ENCODE results near the gene QSOX1. TPM values are rescaled to one million over a fixed set of nuclear protein-coding genes. Genes with fewer than 3 reads are reported as not detected.

Gene QSOX1
- total RNA-seq, 1 donor = 128 TPM

DNA sequence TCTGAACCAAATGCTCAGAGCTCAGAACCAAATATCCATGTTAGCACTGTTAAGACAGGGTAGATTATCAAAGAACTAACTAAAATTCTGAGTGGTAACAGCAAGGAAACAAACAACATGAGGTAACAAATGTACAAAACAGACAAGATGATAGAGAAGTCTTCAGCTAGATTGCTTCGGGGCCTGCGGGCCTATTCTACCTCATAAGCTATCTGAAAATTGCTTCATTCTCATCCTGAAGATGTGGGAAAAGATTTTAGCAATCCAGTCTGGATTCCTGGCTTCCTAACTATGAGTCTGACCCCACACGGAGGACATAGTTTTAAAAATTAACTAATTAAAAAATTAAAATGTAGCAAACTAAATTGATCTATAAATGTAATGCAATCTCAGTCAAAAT is 9.2 kb upstream of the QSOX1 start:
- H3K4me3 ChIP-seq (ENCODE audit: low read depth, low read length) = no peak overlapping the region
- TF ChIP-seq CTCF (IDR thresholded peaks at IDR 0.05; ENCODE audit: insufficient read depth, low read depth, low read length) = no peak
- DNase-seq (ENCODE audit: low read depth) = no peak

DNA sequence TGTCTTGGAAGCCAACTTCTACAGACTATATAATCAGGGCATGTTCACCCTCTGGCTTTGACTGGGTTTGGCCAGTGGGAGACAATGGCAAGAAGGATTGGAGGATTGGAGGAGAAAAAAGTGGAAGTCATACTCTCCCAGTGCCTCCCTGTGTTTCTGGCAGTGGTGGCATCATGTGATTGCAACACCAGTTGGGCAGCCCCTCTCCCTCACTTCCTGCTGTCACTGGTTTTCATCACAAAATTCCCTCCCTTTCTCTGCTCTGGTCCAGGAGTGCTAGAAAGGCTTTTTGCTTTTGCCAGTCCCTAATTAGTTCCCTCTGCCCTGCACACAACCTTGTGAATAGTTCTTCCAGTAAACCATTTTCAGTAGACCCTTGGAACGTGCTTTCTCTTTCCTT is 3.7 kb upstream of the QSOX1 start:
- DNase-seq (ENCODE audit: low read depth) = peak; percentile 70
- H3K4me3 ChIP-seq (ENCODE audit: low read depth, low read length) = no peak overlapping the region
- no peak for TF ChIP-seq CTCF (IDR thresholded peaks at IDR 0.05; ENCODE audit: insufficient read depth, low read depth, low read length)

GRCh38 chr1:180151508-180151907 is 3.2 kb upstream of the QSOX1 start:
- no peak overlapping the region for H3K4me3 ChIP-seq (ENCODE audit: low read depth, low read length)
- TF ChIP-seq CTCF (IDR thresholded peaks at IDR 0.05; ENCODE audit: insufficient read depth, low read depth, low read length) = no peak
- DNase-seq (ENCODE audit: low read depth) = peak; percentile 69

DNA sequence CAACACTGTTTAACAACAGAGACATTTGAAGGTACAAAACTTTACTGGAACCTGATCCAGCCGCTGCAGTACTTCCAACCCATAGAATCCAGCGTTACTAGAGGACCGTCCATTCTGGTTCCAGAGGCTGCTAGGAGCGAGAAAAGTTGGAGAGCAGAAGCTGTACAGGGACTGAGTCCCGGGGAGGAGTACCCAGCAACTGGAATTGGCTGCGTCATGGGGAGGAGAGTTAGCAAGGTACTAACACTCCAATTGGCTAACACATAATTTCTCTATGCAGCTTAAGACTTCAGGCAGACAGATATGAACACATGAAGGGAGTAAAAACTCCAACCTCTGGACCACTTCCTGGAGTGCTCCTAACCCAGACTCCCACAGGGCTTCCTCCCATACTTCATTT is 2.1 kb upstream of the QSOX1 start:
- DNase-seq (ENCODE audit: low read depth) = no peak
- no peak overlapping the region for H3K4me3 ChIP-seq (ENCODE audit: low read depth, low read length)

DNA sequence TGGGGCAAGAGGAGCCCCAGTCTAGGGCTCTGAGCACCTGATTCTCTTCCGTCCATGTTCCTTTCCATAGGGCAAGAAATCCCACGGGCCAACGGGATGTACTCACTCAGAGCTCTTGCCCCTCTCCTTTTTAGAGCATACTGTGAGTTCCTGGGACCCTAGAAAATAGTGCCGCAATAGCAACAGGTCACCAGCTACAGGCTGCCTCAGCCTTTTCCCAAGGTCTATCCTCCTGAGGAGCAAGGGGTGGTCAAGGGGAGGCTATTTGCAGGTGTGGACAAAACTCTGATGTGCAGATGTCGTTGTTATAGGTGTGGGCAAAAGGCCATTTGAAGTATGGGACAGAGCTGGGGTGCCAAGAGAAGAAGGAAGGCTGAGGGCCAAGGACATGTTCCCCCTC is 1.6 kb upstream of the QSOX1 start:
- no peak for DNase-seq (ENCODE audit: low read depth)
- TF ChIP-seq CTCF (IDR thresholded peaks at IDR 0.05; ENCODE audit: insufficient read depth, low read depth, low read length) = no peak

More for the DNA sequence above, 2.1 kb upstream of the QSOX1 start:
- TF ChIP-seq CTCF (IDR thresholded peaks at IDR 0.05; ENCODE audit: insufficient read depth, low read depth, low read length) = no peak

GRCh38 chr1:180154003-180154324 is 705 bp upstream of the QSOX1 start:
- TF ChIP-seq CTCF (IDR thresholded peaks at IDR 0.05; ENCODE audit: insufficient read depth, low read depth, low read length) = no peak
- no peak for DNase-seq (ENCODE audit: low read depth)
- H3K4me3 ChIP-seq (ENCODE audit: low read depth, low read length) = peak overlapping the region; percentile 79

More for the DNA sequence above, 1.6 kb upstream of the QSOX1 start:
- no peak overlapping the region for H3K4me3 ChIP-seq (ENCODE audit: low read depth, low read length)

DNA sequence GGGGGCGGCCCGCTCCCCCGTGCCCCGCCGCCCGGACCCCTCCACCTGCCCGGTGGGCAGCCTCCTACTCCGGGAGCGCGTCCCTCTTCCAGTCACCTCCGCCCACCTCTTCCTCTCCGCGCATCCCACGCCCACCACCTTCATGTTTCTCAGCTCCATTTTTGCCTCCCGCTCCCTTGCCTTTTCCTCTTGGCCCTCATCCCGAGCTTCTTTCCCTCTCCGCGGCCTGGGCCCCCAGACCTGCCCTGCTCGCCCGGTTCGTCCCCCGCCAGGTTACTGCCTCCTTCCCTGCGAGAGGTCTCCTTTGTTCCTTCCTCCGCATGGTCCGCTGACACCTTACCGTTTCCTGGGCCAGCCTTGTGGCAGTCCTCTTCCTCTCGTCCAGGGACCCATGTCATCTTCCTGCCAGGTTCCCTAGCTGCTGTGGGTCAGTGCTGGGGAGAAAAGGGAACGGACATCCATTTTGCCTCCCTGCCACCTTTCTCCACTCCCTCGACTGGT is 563 bp downstream of the QSOX1 start:
- no peak for DNase-seq (ENCODE audit: low read depth)
- TF ChIP-seq CTCF (IDR thresholded peaks at IDR 0.05; ENCODE audit: insufficient read depth, low read depth, low read length) = no peak
- peak overlapping the region; percentile 92 for H3K4me3 ChIP-seq (ENCODE audit: low read depth, low read length)

Data from fibroblast of villous mesenchyme (primary cell).